ENCODE results near the gene OR10A4.

DNA sequence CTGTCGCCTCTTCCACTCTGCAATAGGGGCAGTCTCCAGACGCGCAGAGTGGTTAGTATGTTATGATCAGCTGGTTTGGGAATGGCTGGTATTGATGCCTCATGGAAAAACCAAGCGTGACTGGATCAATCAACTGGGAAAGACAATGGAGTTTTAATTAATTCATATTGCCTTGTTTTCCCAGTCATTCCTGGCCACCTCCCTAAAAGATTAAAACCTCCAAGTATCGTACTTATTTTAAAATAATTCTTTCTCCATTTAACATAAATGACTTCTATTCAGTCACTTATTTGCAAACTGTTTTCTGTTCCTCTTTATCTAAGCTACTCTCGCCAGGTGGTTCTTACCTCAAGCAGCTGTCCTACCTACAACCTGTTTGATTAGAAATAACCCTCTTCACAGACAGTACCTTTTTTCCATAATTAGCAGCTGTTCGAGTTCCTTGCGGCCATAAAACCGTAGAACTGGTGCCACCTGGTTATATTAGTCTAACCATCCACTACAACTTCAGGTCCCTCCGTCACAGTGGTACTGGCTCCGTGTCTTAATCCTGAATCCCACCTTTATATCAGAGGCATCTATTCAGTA lies 50.7 kb downstream of the OR10A4 start:
- TF ChIP-seq, protein P1, sequence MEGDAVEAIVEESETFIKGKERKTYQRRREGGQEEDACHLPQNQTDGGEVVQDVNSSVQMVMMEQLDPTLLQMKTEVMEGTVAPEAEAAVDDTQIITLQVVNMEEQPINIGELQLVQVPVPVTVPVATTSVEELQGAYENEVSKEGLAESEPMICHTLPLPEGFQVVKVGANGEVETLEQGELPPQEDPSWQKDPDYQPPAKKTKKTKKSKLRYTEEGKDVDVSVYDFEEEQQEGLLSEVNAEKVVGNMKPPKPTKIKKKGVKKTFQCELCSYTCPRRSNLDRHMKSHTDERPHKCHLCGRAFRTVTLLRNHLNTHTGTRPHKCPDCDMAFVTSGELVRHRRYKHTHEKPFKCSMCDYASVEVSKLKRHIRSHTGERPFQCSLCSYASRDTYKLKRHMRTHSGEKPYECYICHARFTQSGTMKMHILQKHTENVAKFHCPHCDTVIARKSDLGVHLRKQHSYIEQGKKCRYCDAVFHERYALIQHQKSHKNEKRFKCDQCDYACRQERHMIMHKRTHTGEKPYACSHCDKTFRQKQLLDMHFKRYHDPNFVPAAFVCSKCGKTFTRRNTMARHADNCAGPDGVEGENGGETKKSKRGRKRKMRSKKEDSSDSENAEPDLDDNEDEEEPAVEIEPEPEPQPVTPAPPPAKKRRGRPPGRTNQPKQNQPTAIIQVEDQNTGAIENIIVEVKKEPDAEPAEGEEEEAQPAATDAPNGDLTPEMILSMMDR (conservative IDR thresholded peaks at IDR 0.05; ENCODE audit: low read depth, low read length), result no peak
- no peak for TF ChIP-seq NFE2L2 (IDR thresholded peaks at IDR 0.05; ENCODE audit: low read depth, low read length)
- no peak for TF ChIP-seq USF2 (IDR thresholded peaks at IDR 0.05; ENCODE audit: low read depth, low read length)
- no peak for TF ChIP-seq RCOR1 (IDR thresholded peaks at IDR 0.05; ENCODE audit: insufficient replicate concordance, low read length)
- no peak for TF ChIP-seq POLR2A (IDR thresholded peaks at IDR 0.05; ENCODE audit: low read depth, low read length)
- no peak for TF ChIP-seq SMC3 (IDR thresholded peaks at IDR 0.05; ENCODE audit: low read depth, low read length)
- TF ChIP-seq MXI1 (IDR thresholded peaks at IDR 0.05; ENCODE audit: borderline replicate concordance, low read depth, low read length), result no peak
- no peak for TF ChIP-seq ELK1 (IDR thresholded peaks at IDR 0.05; ENCODE audit: borderline replicate concordance, low read depth, low read length)

Measured in IMR-90 (cell line).